Testis (tissue), 3 donors: Measurements from ENCODE around the gene OR13C8. TPM values are rescaled to one million over a fixed set of nuclear protein-coding genes. Genes with fewer than 3 reads are reported as not detected.

Experiments
- DNase-seq: peaks from one replicate; pipeline ENCODE4 v3.0.0-alpha.2; 2019
- H3K27ac ChIP-seq, 2 donors: fragments of 200-600 bp; sonication (generic); one replicate each; pipeline ENCODE4 v1.5.1; 2019
- H3K27me3 ChIP-seq: fragments of 200-600 bp; sonication (generic); one replicate; pipeline ENCODE4 v1.5.1; 2019
- H3K36me3 ChIP-seq: fragments of 200-600 bp; sonication (generic); one replicate; pipeline ENCODE4 v1.5.1; 2017; ENCODE audit warnings: low read depth; ENCODE audit errors: missing control alignments
- H3K4me1 ChIP-seq: fragments of 200-600 bp; sonication (generic); one replicate; pipeline ENCODE4 v1.5.1; 2019
- H3K4me3 ChIP-seq, 2 donors: fragments of 200-600 bp; sonication (generic); one replicate each; pipeline ENCODE4 v1.5.1; 2017 to 2019
- H3K9me3 ChIP-seq: fragments of 200-600 bp; sonication (generic); one replicate; pipeline ENCODE4 v1.5.1; 2017
- POLR2A ChIP-seq: fragments of 450-650 bp; IDR thresholded peaks from one replicate; pipeline ENCODE4 v1.6.1; 2017; ENCODE audit warnings: antibody characterized with exemption, mild to moderate bottlenecking, moderate library complexity
- WGBS, 2 donors: methylation state at CpG; one replicate each; pipeline ENCODE4 v1.1.5; 2018; 5-methylcytosine and 5-hydroxymethylcytosine counted together
- intact Hi-C: fragments of 100-400 bp; cut with DNase I; formaldehyde crosslinking; loops from one replicate; pipeline ENCODE4 v1.15.1; 2023; ENCODE audit warnings: low total_unique reads
- polyA plus RNA-seq: library from polyadenylated mRNA; stranded (reverse); fragments of 350-450 nt; fragmentation: Illumina TruSeq; extraction: RNeasy Lipid Tissue Mini Kit (QIAGEN cat#74804); gene quantifications from one replicate; pipeline ENCODE4 v1.2.3, GENCODE V29; 2014; ENCODE audit warnings: low read depth, low replicate concordance; ENCODE audit not compliant: insufficient read depth
- total RNA-seq, 2 donors: library from RNA; depleted of rRNA; stranded (reverse); fragments of >200 nt; gene quantifications; one replicate each; pipeline ENCODE4 v1.2.3, GENCODE V29; 2016
- TF ChIP-seq, protein P1 (sequence below), 3 experiments: fragments of 450-650 bp in 2 of 3; fragments of 200-600 bp in 1 of 3; sonication (generic) in 1 of 3; IDR thresholded peaks; one replicate each; pipeline ENCODE4 v1.5.1; 2016 to 2019; ENCODE audit warnings: antibody characterized with exemption in 3 of 3, mild to moderate bottlenecking in 2 of 3, moderate library complexity in 1 of 3

OR13C8 gene
- total and polyA plus RNA-seq, 3 donors from 2014 or later = not detected

GRCh38 chr9:104611213-104611612 lies 42.2 kb downstream of the OR13C8 start:
- Histone ChIP-seq H3K9me3 (no peaks in the 10 kb centered on the region), H3K27me3 (no peaks in the 10 kb centered on the region), H3K27ac (no peak overlapping the region), H3K36me3 (no peaks in the 10 kb centered on the region), H3K4me1 (no peaks in the 10 kb centered on the region), H3K4me3 (no peak overlapping the region)
- no peak for DNase-seq
- TF ChIP-seq, protein P1, sequence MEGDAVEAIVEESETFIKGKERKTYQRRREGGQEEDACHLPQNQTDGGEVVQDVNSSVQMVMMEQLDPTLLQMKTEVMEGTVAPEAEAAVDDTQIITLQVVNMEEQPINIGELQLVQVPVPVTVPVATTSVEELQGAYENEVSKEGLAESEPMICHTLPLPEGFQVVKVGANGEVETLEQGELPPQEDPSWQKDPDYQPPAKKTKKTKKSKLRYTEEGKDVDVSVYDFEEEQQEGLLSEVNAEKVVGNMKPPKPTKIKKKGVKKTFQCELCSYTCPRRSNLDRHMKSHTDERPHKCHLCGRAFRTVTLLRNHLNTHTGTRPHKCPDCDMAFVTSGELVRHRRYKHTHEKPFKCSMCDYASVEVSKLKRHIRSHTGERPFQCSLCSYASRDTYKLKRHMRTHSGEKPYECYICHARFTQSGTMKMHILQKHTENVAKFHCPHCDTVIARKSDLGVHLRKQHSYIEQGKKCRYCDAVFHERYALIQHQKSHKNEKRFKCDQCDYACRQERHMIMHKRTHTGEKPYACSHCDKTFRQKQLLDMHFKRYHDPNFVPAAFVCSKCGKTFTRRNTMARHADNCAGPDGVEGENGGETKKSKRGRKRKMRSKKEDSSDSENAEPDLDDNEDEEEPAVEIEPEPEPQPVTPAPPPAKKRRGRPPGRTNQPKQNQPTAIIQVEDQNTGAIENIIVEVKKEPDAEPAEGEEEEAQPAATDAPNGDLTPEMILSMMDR (IDR thresholded peaks at IDR 0.05) = no peak
- TF ChIP-seq POLR2A = no peak
- intact Hi-C loops = no loop called here
- 76 to 77% methylated on average over 2 of the region's 2 CpGs for WGBS, 2 donors

- Histone ChIP-seq H3K9me3 (no peaks in the 10 kb centered on the region), H3K27me3 (no peaks in the 10 kb centered on the region), H3K27ac (no peak overlapping the region), H3K4me1 (no peaks in the 10 kb centered on the region), H3K36me3 (no peaks in the 10 kb centered on the region), H3K4me3 (no peak overlapping the region)
- intact Hi-C loops = no loop called here
- TF ChIP-seq, protein P1 (IDR thresholded peaks at IDR 0.05) = no peak
- no peak for TF ChIP-seq POLR2A
- DNase-seq = no peak
These were observed 48.5 kb downstream of the OR13C8 start for GRCh38 chr9:104617418-104617817.

DNA sequence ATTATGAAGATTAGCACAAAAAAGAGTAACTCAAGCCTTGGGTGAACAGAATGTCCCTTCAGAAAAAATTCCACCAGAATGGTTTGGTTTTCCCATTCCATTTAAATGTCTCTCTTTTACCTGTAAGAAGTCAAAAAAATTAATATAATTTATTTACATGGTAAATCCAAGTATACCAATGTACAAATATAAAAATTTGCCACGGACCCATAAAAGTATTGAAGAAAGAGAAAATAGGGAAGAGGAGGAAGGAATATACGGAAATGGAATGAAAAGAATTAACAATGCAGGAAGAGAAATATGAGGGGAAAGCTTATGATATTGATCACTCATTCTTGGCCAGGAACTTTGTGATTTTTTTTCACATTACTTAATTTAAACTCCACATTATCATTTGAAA lies 49.1 kb downstream of the OR13C8 start, which contains the start of gene OR13C9:
Gene OR13C9 (minus strand): TSS at position 101 of the 400 bp plus-strand sequence. CDS start 0 bp downstream, at position 101.
- WGBS, 2 donors = 71 to 76% methylated on average over 2 of the region's 2 CpGs
- H3K9me3 ChIP-seq = no peaks in the 10 kb centered on the region
- TF ChIP-seq, protein P1 (IDR thresholded peaks at IDR 0.05) = no peak
- no peak for TF ChIP-seq POLR2A
- no peaks in the 10 kb centered on the region for H3K36me3 ChIP-seq
- no peak for DNase-seq
- H3K4me3 ChIP-seq = no peak within 1 kb of the TSS
- H3K27me3 ChIP-seq = no peaks in the 10 kb centered on the region
- intact Hi-C loops = no loop called here
- no peaks in the 10 kb centered on the region for H3K4me1 ChIP-seq
- no peak within 1 kb of the TSS for H3K27ac ChIP-seq

Other genes starting within 250 kb of the OR13C8 start
- not detected for gene OR13F1, start 64.9 kb upstream of the OR13C8 start, total RNA-seq
- gene OR13F1, start 64.9 kb upstream of the OR13C8 start, polyA plus RNA-seq = not detected
- gene OR13C4, start 42.0 kb upstream of the OR13C8 start, total RNA-seq = not detected
- gene OR13C4, start 42.0 kb upstream of the OR13C8 start, polyA plus RNA-seq = not detected
- under 1 TPM in 1 of 2 donors, not detected in 1; 0.55 TPM for gene OR13C3, start 32.3 kb upstream of the OR13C8 start, total RNA-seq
- not detected for gene OR13C3, start 32.3 kb upstream of the OR13C8 start, polyA plus RNA-seq
- not detected for gene OR13C5, start 30.2 kb downstream of the OR13C8 start, total RNA-seq
- gene OR13C5, start 30.2 kb downstream of the OR13C8 start, polyA plus RNA-seq = not detected
- gene OR13C2, start 36.5 kb downstream of the OR13C8 start, total RNA-seq = under 1 TPM in 1 of 2 donors, not detected in 1; 0.62 TPM
- gene OR13C2, start 36.5 kb downstream of the OR13C8 start, polyA plus RNA-seq = not detected
- gene OR13C9, start 49.0 kb downstream of the OR13C8 start, total RNA-seq = not detected
- not detected for gene OR13C9, start 49.0 kb downstream of the OR13C8 start, polyA plus RNA-seq
- under 1 TPM in 1 of 2 donors, not detected in 1; 0.56 TPM for gene OR13D1, start 125.3 kb downstream of the OR13C8 start, total RNA-seq
- not detected for gene OR13D1, start 125.3 kb downstream of the OR13C8 start, polyA plus RNA-seq
- gene NIPSNAP3A, start 178.5 kb downstream of the OR13C8 start, total RNA-seq = 10 to 100 TPM; 21.6 to 28.8 TPM
- 27.0 TPM for gene NIPSNAP3A, start 178.5 kb downstream of the OR13C8 start, polyA plus RNA-seq
- gene NIPSNAP3B, start 195.0 kb downstream of the OR13C8 start, total RNA-seq = 1 to 10 TPM; 3.7 to 4.0 TPM
- 5.0 TPM for gene NIPSNAP3B, start 195.0 kb downstream of the OR13C8 start, polyA plus RNA-seq